GM12873 (cell line): Measurements from ENCODE around the gene CLIC3.

Experiments used
- CTCF ChIP-seq: IDR thresholded peaks from 2 replicates; pipeline ENCODE4 v1.5.1; 2012; ENCODE audit warnings: low read depth, mild to moderate bottlenecking, moderate library complexity, low read length, control low read depth; ENCODE audit not compliant: insufficient read depth; ENCODE audit errors: missing control alignments

CLIC3 gene

GRCh38 chr9:136992819-136993369, 3.5 kb downstream of the CLIC3 start:
- TF ChIP-seq CTCF = no peak

GRCh38 chr9:136991993-136992818, 4.2 kb downstream of the CLIC3 start, which contains the start of gene PAXX:
Gene PAXX, plus strand, starts transcription at chr9:136992422. Its CDS starts 22 bp downstream, at chr9:136992444.
- no peak for TF ChIP-seq CTCF

- no peak for TF ChIP-seq CTCF
These were observed 6.0 kb downstream of the CLIC3 start for GRCh38 chr9:136990242-136990911.

- TF ChIP-seq CTCF = no peak
These were observed 7.5 kb downstream of the CLIC3 start for GRCh38 chr9:136988872-136989271.

GRCh38 chr9:136985853-136986252, 10.5 kb downstream of the CLIC3 start:
- TF ChIP-seq CTCF = no peak

- no peak for TF ChIP-seq CTCF
These were observed 11.3 kb downstream of the CLIC3 start for GRCh38 chr9:136985027-136985602.

- TF ChIP-seq CTCF = no peak
These were observed 11.8 kb downstream of the CLIC3 start for GRCh38 chr9:136984464-136985026.
